ENCODE measurements around the gene PODXL2. TPM values are rescaled to one million over a fixed set of nuclear protein-coding genes. Genes with fewer than 3 reads are reported as not detected.

The PODXL2 gene
- total RNA-seq, 1 donor from 2014 or later: 9.8 TPM

DNA sequence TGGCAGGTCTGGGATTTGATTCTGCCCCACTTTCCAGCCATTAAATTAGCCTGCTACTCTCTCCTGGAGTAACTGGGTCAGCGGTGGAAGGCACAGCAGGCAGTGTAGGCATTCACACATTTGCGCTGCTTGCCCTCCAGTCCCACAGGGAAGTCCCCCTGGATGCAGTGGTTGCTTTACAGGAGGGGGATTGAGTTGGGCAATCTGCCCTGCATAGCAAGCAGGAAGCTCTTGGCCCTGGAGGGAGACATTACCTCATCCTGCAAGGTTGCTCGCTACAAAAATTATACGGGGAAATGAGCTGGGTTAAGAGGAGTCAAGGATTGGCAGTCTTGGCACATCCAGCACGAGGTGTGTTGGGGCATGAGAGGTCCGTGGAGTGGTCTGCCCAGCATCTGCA, 16.0 kb upstream of the PODXL2 start:
- Mint-ChIP-seq H3K4me1 (peaks cover 32% of the 10 kb centered on the region), H3K36me3 (ENCODE audit: low read depth) (peaks cover 81% of the 10 kb centered on the region), H3K9me3 (no peaks in the 10 kb centered on the region), H3K27ac (no peak overlapping the region), H3K4me3 (no peak overlapping the region), H3K27me3 (no peaks in the 10 kb centered on the region)
- no peak for DNase-seq
- intact Hi-C loops (cut with micrococcal nuclease): no loop called here

DNA sequence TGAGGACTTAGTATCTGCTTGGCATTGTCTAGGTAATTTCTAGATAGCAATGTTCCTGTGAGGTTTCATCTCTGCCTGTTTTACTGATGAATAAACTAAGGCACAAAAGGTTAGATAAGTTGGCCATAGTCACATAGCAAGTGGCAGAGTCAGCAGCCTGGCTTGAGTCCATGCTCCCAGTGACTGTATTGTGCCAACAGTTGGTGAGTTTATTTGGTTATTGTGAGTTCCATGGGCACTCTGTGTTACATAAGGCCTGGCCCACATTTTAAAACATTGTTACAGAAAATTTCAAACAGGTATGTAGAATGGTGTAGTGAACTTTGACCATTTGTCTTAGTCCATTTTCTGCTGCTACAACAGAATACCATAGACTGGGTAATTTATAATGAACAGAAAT, 15.6 kb upstream of the PODXL2 start:
- H3K27me3 Mint-ChIP-seq: no peaks in the 10 kb centered on the region
- intact Hi-C loops (cut with micrococcal nuclease): no loop called here
- no peak for DNase-seq
- H3K4me1 Mint-ChIP-seq: peaks cover 32% of the 10 kb centered on the region
- no peak overlapping the region for H3K4me3 Mint-ChIP-seq
- H3K36me3 Mint-ChIP-seq (ENCODE audit: low read depth): peaks cover 81% of the 10 kb centered on the region
- H3K9me3 Mint-ChIP-seq: no peaks in the 10 kb centered on the region
- H3K27ac Mint-ChIP-seq: no peak overlapping the region

DNA sequence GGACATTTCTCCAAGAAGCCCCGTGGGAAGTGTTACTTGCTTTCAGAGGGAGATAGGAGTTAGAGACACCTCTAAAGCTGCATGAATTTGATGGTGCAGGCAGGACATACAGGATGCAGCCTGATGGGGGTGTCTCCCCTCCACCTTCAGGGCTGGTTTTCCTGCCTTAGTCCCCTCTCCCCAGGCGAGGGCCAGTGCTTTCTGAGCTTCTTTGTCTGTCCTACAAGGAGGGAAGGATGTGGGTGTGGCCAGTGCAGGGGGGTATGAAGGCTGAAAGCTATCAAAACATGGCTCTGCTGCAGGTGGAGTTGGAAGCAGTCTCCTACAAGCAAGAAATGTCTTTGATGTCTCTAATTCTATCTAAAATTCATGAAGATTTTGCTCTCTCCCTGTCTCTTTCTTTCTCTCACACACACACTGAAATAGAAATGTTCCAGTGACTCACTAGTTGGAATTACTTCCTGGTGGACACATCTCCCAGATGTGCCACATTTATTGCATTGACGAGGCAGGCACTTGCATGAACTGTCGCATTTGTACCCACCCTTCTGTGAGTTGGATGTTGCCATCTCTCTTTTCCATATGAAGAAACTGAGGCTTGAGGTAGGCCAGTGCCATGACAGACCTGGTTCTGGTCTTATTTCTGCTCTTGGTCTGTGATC, 13.9 kb upstream of the PODXL2 start:
- Mint-ChIP-seq H3K27me3 (no peaks in the 10 kb centered on the region), H3K27ac (no peak overlapping the region), H3K4me3 (no peak overlapping the region), H3K9me3 (no peaks in the 10 kb centered on the region), H3K4me1 (peaks cover 24% of the 10 kb centered on the region), H3K36me3 (ENCODE audit: low read depth) (peaks cover 74% of the 10 kb centered on the region)
- intact Hi-C loops (cut with micrococcal nuclease): no loop called here
- DNase-seq: no peak

DNA sequence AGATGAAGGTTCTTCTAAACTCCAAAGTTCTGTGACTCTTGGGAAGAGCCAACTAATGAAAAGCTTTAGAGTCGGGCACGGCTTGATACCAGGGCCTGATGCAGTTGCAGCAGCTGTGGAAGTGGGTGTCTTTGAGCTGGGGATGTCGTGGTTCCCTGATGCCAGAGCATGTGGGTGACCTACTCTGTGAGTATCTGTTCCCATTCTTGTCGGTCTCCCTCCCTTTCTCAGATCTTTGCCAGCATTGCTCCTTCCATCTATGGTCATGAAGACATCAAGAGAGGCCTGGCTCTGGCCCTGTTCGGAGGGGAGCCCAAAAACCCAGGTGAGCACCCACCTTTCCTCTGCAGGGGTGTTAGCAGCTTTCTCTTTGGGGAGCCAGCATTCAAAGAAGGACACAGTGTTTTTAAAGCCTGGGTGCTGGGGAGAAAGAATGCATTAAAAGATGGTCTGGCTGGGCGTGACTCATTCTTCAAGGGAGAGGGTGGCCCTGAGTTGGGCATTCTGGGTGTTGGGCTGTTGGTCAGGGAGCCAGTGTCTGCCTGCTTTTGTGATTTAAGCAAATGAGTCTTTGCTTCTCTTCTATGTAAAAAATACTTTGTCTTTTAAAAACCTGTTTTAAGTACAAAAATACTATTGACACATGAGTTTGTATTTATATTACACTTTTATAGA, 13.2 kb upstream of the PODXL2 start:
- H3K4me1 Mint-ChIP-seq: peaks cover 22% of the 10 kb centered on the region
- H3K4me3 Mint-ChIP-seq: no peak overlapping the region
- H3K36me3 Mint-ChIP-seq (ENCODE audit: low read depth): peaks cover 75% of the 10 kb centered on the region
- H3K9me3 Mint-ChIP-seq: no peaks in the 10 kb centered on the region
- DNase-seq: no peak
- no peaks in the 10 kb centered on the region for H3K27me3 Mint-ChIP-seq
- no peak overlapping the region for H3K27ac Mint-ChIP-seq
- intact Hi-C loops (cut with micrococcal nuclease): no loop called here

DNA sequence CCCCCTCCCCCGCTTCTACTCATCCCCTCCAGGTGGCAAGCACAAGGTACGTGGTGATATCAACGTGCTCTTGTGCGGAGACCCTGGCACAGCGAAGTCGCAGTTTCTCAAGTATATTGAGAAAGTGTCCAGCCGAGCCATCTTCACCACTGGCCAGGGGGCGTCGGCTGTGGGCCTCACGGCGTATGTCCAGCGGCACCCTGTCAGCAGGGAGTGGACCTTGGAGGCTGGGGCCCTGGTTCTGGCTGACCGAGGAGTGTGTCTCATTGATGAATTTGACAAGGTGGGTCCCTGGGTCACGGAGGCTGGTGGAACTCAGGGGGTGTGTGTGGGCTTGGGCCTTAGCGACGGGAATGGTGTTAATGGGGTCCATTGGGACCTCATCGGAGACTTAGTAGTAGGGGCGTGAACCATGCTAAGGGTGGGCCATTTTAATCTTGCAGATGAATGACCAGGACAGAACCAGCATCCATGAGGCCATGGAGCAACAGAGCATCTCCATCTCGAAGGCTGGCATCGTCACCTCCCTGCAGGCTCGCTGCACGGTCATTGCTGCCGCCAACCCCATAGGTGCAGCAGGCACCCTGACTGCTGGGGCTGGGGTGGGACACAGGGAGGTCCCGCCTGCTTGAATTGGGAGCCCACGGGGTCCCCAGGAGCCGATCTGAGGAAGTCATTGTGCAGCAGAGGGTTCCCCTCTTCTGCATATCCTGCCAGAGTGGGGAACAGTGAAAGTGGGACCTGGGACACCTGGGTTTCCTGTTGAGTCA, 12.0 kb upstream of the PODXL2 start:
- H3K4me1 Mint-ChIP-seq: peaks cover 22% of the 10 kb centered on the region
- no peak for DNase-seq
- intact Hi-C loops (cut with micrococcal nuclease): no loop called here
- H3K27me3 Mint-ChIP-seq: no peaks in the 10 kb centered on the region
- H3K9me3 Mint-ChIP-seq: no peaks in the 10 kb centered on the region
- H3K36me3 Mint-ChIP-seq (ENCODE audit: low read depth): peaks cover 81% of the 10 kb centered on the region
- no peak overlapping the region for H3K4me3 Mint-ChIP-seq
- H3K27ac Mint-ChIP-seq: no peak overlapping the region

DNA sequence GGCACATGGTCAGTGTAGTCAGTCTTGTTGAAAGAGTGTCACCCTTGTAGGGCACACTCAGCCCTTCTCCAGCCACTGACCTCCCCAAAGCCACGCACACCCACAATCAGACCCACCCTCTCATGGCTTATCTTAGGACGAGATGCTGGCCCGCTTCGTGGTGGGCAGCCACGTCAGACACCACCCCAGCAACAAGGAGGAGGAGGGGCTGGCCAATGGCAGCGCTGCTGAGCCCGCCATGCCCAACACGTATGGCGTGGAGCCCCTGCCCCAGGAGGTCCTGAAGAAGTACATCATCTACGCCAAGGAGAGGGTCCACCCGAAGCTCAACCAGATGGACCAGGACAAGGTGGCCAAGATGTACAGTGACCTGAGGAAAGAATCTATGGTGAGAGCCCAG, 10.1 kb upstream of the PODXL2 start:
- DNase-seq: no peak
- Mint-ChIP-seq H3K4me3 (no peak overlapping the region), H3K36me3 (ENCODE audit: low read depth) (peaks cover 74% of the 10 kb centered on the region), H3K4me1 (peaks cover 13% of the 10 kb centered on the region), H3K27me3 (no peaks in the 10 kb centered on the region), H3K27ac (no peak overlapping the region), H3K9me3 (no peaks in the 10 kb centered on the region)
- intact Hi-C loops (cut with micrococcal nuclease): no loop called here

DNA sequence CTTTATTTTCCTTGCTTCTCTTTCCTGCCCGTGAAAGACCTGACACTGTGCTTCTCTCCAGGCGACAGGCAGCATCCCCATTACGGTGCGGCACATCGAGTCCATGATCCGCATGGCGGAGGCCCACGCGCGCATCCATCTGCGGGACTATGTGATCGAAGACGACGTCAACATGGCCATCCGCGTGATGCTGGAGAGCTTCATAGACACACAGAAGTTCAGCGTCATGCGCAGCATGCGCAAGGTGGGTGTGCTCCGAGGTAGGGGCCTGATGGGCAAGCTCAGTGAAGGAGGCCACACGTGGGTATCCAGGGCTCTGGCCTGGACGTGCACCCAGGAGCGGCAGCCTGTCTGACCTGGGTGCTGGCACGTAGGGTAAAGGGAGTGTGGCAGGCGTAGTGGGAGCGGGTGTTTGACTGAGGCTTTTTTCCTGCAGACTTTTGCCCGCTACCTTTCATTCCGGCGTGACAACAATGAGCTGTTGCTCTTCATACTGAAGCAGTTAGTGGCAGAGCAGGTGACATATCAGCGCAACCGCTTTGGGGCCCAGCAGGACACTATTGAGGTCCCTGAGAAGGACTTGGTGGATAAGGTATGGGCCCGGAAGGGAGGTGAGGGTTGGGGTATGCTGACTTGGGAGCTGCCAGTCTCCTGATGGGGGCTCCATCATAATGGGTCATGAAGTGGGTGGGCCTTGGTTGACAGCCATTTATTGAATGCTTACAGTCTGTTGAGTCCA, 8.2 kb upstream of the PODXL2 start:
- Mint-ChIP-seq H3K27ac (no peak overlapping the region), H3K36me3 (ENCODE audit: low read depth) (peaks cover 58% of the 10 kb centered on the region), H3K4me1 (peaks cover 3% of the 10 kb centered on the region), H3K27me3 (peaks cover 2% of the 10 kb centered on the region), H3K4me3 (no peak overlapping the region), H3K9me3 (no peaks in the 10 kb centered on the region)
- intact Hi-C loops (cut with micrococcal nuclease): no loop called here
- no peak for DNase-seq

DNA sequence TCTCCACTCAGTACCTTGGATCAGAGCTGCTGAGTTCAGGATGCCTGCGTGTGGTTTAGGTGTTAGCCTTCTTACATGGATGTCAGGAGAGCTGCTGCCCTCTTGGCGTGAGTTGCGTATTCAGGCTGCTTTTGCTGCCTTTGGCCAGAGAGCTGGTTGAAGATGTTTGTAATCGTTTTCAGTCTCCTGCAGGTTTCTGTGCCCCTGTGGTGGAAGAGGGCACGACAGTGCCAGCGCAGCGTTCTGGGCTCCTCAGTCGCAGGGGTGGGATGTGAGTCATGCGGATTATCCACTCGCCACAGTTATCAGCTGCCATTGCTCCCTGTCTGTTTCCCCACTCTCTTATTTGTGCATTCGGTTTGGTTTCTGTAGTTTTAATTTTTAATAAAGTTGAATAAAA, 7.0 kb upstream of the PODXL2 start:
- intact Hi-C loops (cut with micrococcal nuclease): no loop called here
- Mint-ChIP-seq H3K4me1 (peaks cover 3% of the 10 kb centered on the region), H3K9me3 (no peaks in the 10 kb centered on the region), H3K27ac (no peak overlapping the region), H3K36me3 (ENCODE audit: low read depth) (peaks cover 47% of the 10 kb centered on the region), H3K4me3 (no peak overlapping the region), H3K27me3 (peaks cover 12% of the 10 kb centered on the region)
- no peak for DNase-seq

DNA sequence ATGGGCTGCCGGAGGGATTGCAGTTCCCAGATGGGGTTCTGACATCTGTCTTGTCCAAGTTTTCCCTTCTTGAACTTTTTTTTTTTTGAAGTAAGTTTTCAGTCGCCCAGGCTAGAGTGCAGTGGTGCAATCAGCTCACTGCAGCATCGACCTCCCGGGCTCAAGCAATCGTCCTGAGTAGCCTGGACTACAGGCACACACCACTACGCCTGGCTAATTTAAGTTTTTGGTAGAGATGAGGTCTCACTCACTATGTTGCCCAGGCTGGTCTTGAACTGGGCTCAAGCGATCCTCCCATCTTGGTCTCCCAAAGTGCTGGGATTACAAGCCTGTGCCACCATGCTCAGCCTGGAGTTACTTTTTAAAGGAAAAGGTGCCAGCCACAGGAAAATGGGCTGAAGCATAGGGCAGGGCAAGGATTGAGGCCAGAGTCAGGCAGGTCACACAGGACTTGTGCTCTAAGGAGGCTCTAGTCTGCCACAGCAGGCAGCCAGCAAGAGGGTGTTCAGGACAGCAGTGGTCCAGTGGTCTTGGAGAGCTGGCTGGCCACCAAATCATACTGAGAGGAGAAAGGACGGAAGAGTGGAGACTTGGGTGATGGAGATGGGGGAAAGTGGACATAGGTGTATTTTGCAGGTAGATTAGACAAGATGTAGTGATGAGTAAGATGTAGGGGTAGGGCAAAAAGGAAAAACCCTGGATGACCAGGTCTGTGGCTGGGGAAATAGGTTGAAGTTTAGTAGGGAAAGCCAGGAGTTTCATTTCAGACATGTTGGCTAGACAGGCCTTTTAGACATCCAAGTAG, 6.0 kb upstream of the PODXL2 start:
- H3K36me3 Mint-ChIP-seq (ENCODE audit: low read depth): peaks cover 40% of the 10 kb centered on the region
- H3K9me3 Mint-ChIP-seq: no peaks in the 10 kb centered on the region
- H3K27me3 Mint-ChIP-seq: peaks cover 21% of the 10 kb centered on the region
- intact Hi-C loops (cut with micrococcal nuclease): no loop called here
- no peak overlapping the region for H3K4me3 Mint-ChIP-seq
- no peak for DNase-seq
- no peak overlapping the region for H3K27ac Mint-ChIP-seq
- H3K4me1 Mint-ChIP-seq: peaks cover 3% of the 10 kb centered on the region

DNA sequence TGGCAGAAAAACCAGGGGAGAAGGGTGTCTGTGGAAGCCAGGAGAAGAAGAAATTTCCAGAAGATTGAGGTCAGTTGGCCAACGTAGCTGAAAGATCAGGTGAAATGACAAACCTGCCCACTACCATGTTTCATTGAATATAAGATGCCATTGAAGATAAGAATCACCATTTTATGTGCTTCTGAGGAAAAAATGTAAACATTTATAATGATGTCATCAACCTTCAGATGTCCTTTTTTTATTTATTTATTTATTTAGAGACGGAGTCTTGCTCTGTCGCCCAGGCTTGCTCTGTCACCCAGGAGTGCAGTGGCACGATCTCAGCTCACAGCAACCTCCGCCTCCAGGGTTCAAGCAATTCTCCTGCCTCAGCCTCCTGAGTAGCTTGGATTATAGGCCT, 4.9 kb upstream of the PODXL2 start:
- Mint-ChIP-seq H3K36me3 (ENCODE audit: low read depth) (peaks cover 30% of the 10 kb centered on the region), H3K27ac (no peak overlapping the region), H3K4me3 (no peak overlapping the region), H3K27me3 (peaks cover 29% of the 10 kb centered on the region), H3K4me1 (peaks cover 6% of the 10 kb centered on the region), H3K9me3 (no peaks in the 10 kb centered on the region)
- intact Hi-C loops (cut with micrococcal nuclease): no loop called here
- DNase-seq: no peak

DNA sequence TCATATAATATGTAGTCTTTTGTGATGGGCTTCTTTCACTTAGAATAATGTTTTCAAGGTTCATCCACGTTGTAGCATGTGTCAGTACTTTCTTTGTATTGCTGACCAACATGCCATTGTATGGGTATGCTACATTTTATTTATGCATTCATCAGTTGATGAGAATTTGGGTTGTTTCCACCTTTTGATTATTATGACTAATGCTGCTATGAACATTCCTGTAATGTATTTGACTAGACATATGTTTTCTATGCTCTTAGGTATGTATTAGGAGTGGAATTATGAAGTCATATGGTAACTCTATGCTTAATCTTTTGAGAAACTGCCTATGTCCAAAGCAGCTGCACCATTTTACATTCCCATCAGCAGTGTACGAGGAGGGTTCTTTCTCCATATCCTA, 3.2 kb upstream of the PODXL2 start:
- Mint-ChIP-seq H3K9me3 (no peaks in the 10 kb centered on the region), H3K36me3 (ENCODE audit: low read depth) (peaks cover 26% of the 10 kb centered on the region), H3K4me3 (no peak overlapping the region), H3K27me3 (peaks cover 42% of the 10 kb centered on the region), H3K4me1 (peaks cover 17% of the 10 kb centered on the region), H3K27ac (no peak overlapping the region)
- intact Hi-C loops (cut with micrococcal nuclease): no loop called here
- no peak for DNase-seq

DNA sequence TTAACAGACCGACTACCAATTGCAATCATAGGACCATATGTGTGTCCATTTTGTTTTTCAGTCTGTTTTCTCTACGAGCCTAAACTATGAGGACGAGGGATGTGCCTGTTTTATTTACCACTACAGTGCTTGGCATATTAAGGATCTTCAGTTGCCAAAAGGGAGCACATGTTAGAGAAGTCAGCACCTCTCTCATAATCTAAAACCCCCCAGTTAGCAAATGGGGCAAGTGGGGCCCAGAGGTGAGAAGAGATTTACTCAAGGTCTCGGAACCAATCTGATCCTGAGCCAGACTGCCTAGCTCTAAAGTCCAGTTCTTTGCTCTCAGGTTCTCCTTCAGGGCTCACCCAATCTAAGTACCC, 578 bp upstream of the PODXL2 start:
- Mint-ChIP-seq H3K4me1 (peaks cover 18% of the 10 kb centered on the region), H3K27ac (peak overlapping the region; percentile 56), H3K4me3 (peak overlapping the region; percentile 68), H3K9me3 (no peaks in the 10 kb centered on the region), H3K27me3 (peaks cover 61% of the 10 kb centered on the region), H3K36me3 (ENCODE audit: low read depth) (peaks cover 5% of the 10 kb centered on the region)
- DNase-seq: no peak
- intact Hi-C loops (cut with micrococcal nuclease): loop anchor here (2.0 kb wide), 1 partner anchor 38 kb away; the partner anchor contains the start of gene TPRA1

Data from activated CD4-positive, alpha-beta T cell treated with anti-CD3 and anti-CD28 coated beads, Interleukin-2, amount 10 ng/mL, durations not matched to agents 24 days and 14 days (primary cell).